B cell (primary cell): Measurements from ENCODE around the gene CASTOR1. TPM values are rescaled to one million over a fixed set of nuclear protein-coding genes. Genes with fewer than 3 reads are reported as not detected.

Experiments
- ATAC-seq: fragments of 200-7000 bp; cut with Tn5 transposase; one replicate; pipeline ENCODE4 v1.10.0; 2021; ENCODE audit warnings: low read depth, mild to moderate bottlenecking, moderate number of reproducible peaks, moderate library complexity
- CTCF ChIA-PET: fragments of 350-600 bp; sonication (Branson Sonifier 250); formaldehyde crosslinking; loops from one replicate; lab custom pipeline; 2021; ENCODE audit warnings: antibody characterized with exemption, inconsistent platforms; lab: Charles Lee
- POLR2A ChIA-PET: fragments of 350-600 bp; sonication (Branson Sonifier 250); formaldehyde crosslinking; loops from one replicate; lab custom pipeline; 2021; ENCODE audit warnings: antibody characterized with exemption; lab: Charles Lee
- DNase-seq: peaks from one replicate; pipeline ENCODE4 v3.0.0; 2013
- H2AFZ ChIP-seq: 2 replicates; pipeline ENCODE4 v1.6.1; 2012; ENCODE audit warnings: mild to moderate bottlenecking, low read depth, low read length; ENCODE audit not compliant: insufficient read depth, poor library complexity, severe bottlenecking
- H3K27ac ChIP-seq, 2 donors: 1 replicate in 1 of 2; 2 replicates in 1 of 2; pipeline ENCODE4 v1.5.1; 2012 to 2013; ENCODE audit warnings: low read length in 2 of 2, mild to moderate bottlenecking in 2 of 2, moderate library complexity in 1 of 2
- H3K27me3 ChIP-seq, 4 experiments: fragments of 200-600 bp in 1 of 4; sonication (generic) in 1 of 4; replicated peaks in 1 of 4; 1 replicate in 2 of 4; 2 replicates in 2 of 4; pipeline versions ENCODE4 v1.6.1 to v1.7.0; 2013 to 2016; ENCODE audit warnings: low read length in 3 of 4, mild to moderate bottlenecking in 2 of 4, mixed read lengths in 1 of 4, moderate library complexity in 1 of 4; ENCODE audit not compliant: insufficient read depth in 4 of 4, control insufficient read depth in 3 of 4; ENCODE audit errors: control extremely low read depth in 1 of 4
- H3K36me3 ChIP-seq, 2 experiments: replicated peaks in 1 of 2; 1 replicate in 1 of 2; 2 replicates in 1 of 2; pipeline versions ENCODE4 v1.6.1 to v1.7.1; 2013; ENCODE audit warnings: low read length in 1 of 2; ENCODE audit not compliant: insufficient read depth in 2 of 2, control insufficient read depth in 1 of 2; ENCODE audit errors: control extremely low read depth in 1 of 2, extremely low read depth in 1 of 2
- H3K4me1 ChIP-seq, 2 donors: fragments of 200-600 bp in 1 of 2; sonication (generic) in 1 of 2; 1 replicate in 1 of 2; 2 replicates in 1 of 2; pipeline versions ENCODE4 v1.5.1 to v1.6.1; 2013 to 2017; ENCODE audit warnings: low read length in 2 of 2; ENCODE audit not compliant: control insufficient read depth in 2 of 2, insufficient read depth in 2 of 2
- H3K4me2 ChIP-seq: replicated peaks from 2 replicates; pipeline ENCODE3; 2012; ENCODE audit warnings: mild to moderate bottlenecking, low read depth, low read length; ENCODE audit not compliant: poor library complexity, severe bottlenecking
- H3K4me3 ChIP-seq, 5 experiments: fragments of 200-600 bp in 1 of 5; sonication (generic) in 1 of 5; 1 replicate in 3 of 5; 2 replicates in 2 of 5; pipeline versions ENCODE4 v1.5.1 to v1.7.0; 2011 to 2016; ENCODE audit warnings: low read length in 4 of 5, mild to moderate bottlenecking in 4 of 5, low read depth in 2 of 5, control low read depth in 1 of 5, moderate library complexity in 1 of 5; ENCODE audit not compliant: insufficient read depth in 1 of 5; ENCODE audit errors: control extremely low read depth in 1 of 5, extremely low read depth in 1 of 5
- H3K79me2 ChIP-seq: fragments of 200-600 bp; sonication (generic); one replicate; pipeline ENCODE4 v1.6.0; 2016; ENCODE audit warnings: low read length; ENCODE audit not compliant: control insufficient read depth, insufficient read depth
- H3K9ac ChIP-seq: fragments of 200-600 bp; sonication (generic); 2 replicates; pipeline ENCODE4 v1.6.1; 2017; ENCODE audit warnings: mild to moderate bottlenecking, low read length, moderate library complexity
- H3K9me3 ChIP-seq, 3 donors: one replicate each; pipeline versions ENCODE4 v1.6.1 to v1.7.1; 2013; ENCODE audit warnings: low read length in 2 of 3; ENCODE audit not compliant: control insufficient read depth in 2 of 3, insufficient read depth in 1 of 3; ENCODE audit errors: control extremely low read depth in 1 of 3
- H4K20me1 ChIP-seq: 2 replicates; pipeline ENCODE4 v1.6.0; 2012; ENCODE audit warnings: mild to moderate bottlenecking, low read length; ENCODE audit not compliant: insufficient read depth, control insufficient read depth, poor library complexity, severe bottlenecking
- H3K27ac Mint-ChIP-seq: one replicate; pipeline ENCODE4 v1.8.0; 2021; ENCODE audit warnings: mixed read lengths
- H3K27me3 Mint-ChIP-seq: one replicate; pipeline ENCODE4 v1.8.0; 2021; ENCODE audit warnings: mixed read lengths
- H3K4me1 Mint-ChIP-seq: one replicate; pipeline ENCODE4 v1.8.0; 2021; ENCODE audit warnings: mixed read lengths
- H3K4me3 Mint-ChIP-seq: one replicate; pipeline ENCODE4 v1.8.0; 2021; ENCODE audit warnings: mixed read lengths
- H3K9me3 Mint-ChIP-seq: one replicate; pipeline ENCODE4 v1.8.0; 2022; ENCODE audit warnings: mixed read lengths; ENCODE audit not compliant: insufficient read depth
- CTCF ChIP-seq: fragments of 200-600 bp; IDR thresholded peaks from one replicate; pipeline ENCODE4 v1.8.0; 2022; ENCODE audit warnings: antibody characterized with exemption, mild to moderate bottlenecking
- EZH2 ChIP-seq: IDR thresholded peaks from 2 replicates; pipeline ENCODE4 v1.6.1; 2012; ENCODE audit warnings: borderline replicate concordance, low read depth, mild to moderate bottlenecking, moderate library complexity, low read length; ENCODE audit not compliant: insufficient read depth, poor library complexity, severe bottlenecking
- WGBS: methylation state at CpG from one replicate; pipeline ENCODE4 v1.1.5; 2013; ENCODE audit warnings: missing lambda C conversion rate; ENCODE audit not compliant: insufficient coverage; 5-methylcytosine and 5-hydroxymethylcytosine counted together
- intact Hi-C: fragments of 100-400 bp; cut with micrococcal nuclease; formaldehyde crosslinking; loops from one replicate; pipeline ENCODE4 v1.10.0; 2022
- polyA plus RNA-seq: library from polyadenylated mRNA; depleted of rRNA; stranded (reverse); fragments of >200 nt; gene quantifications from 2 replicates; pipeline ENCODE4 v1.2.3, GENCODE V29; 2012
- total RNA-seq, 2 donors: library from RNA; stranded (reverse); fragments of 120-200 nt in 1 of 2; gene quantifications; 1 replicate in 1 of 2; 2 replicates in 1 of 2; pipeline versions ENCODE4 v1.2.3 to v1.2.4, GENCODE V29; 2013 to 2022

CASTOR1 gene
- total and polyA plus RNA-seq, 2 donors (not counting 1 experiment from before 2014, with no cell fraction given) = 16.3 to 18.4 TPM

- Histone ChIP-seq H4K20me1 (no peaks in the 10 kb centered on the region), H3K4me1 (peaks cover 20 to 39% of the 10 kb centered on the region in 2 donors), H3K27ac (no peak overlapping the region), H3K9ac (no peak overlapping the region), H2AFZ (no peak overlapping the region), H3K27me3 (no peaks in the 10 kb centered on the region), H3K9me3 (no peaks in the 10 kb centered on the region), H3K4me3 (no peak overlapping the region), H3K36me3 (no peaks in the 10 kb centered on the region), H3K79me2 (peaks cover 14% of the 10 kb centered on the region), H3K4me2 (no peak overlapping the region)
- intact Hi-C loops = loop anchor here (1.0 to 2.0 kb wide), 4 partner anchors 23 to 221 kb away; partner anchors contain the start of gene RNF215
- H3K27ac Mint-ChIP-seq = no peak overlapping the region
- CTCF ChIA-PET = interaction anchor here (0.5 to 2.1 kb wide), 11 partner anchors 16 to 811 kb away, joined by 3 to 10 read pairs (median 4); partner anchors contain the start of genes CCDC157, MTFP1, SEC14L2 and SF3A1
- WGBS = 98% methylated on average over 17 of the region's 17 CpGs
- peaks cover 35% of the 10 kb centered on the region for H3K4me1 Mint-ChIP-seq
- no peaks in the 10 kb centered on the region for H3K9me3 Mint-ChIP-seq
- TF ChIP-seq EZH2 (no peak), CTCF (no peak)
- H3K4me3 Mint-ChIP-seq = no peak overlapping the region
- DNase-seq (no peak), ATAC-seq (no peak)
- POLR2A ChIA-PET = no interaction called here
- H3K27me3 Mint-ChIP-seq = no peaks in the 10 kb centered on the region
Measured at GRCh38 chr22:30263883-30264282, 25.4 kb downstream of the CASTOR1 start.

GRCh38 chr22:30262917-30263741 lies 26.2 kb downstream of the CASTOR1 start:
- Histone ChIP-seq H3K27me3 (no peaks in the 10 kb centered on the region), H4K20me1 (no peaks in the 10 kb centered on the region), H3K4me1 (peaks cover 20 to 35% of the 10 kb centered on the region in 2 donors), H3K4me3 (peak overlapping the region in 3 of 5 experiments; percentile 13 to 42 (median 27)), H3K79me2 (peaks cover 14% of the 10 kb centered on the region), H3K27ac (no peak overlapping the region), H3K4me2 (peak overlapping the region; percentile 79), H3K9ac (peak overlapping the region; percentile 42), H3K36me3 (no peaks in the 10 kb centered on the region), H2AFZ (peak overlapping the region; percentile 77), H3K9me3 (no peaks in the 10 kb centered on the region)
- Mint-ChIP-seq H3K4me3 (peak overlapping the region; percentile 67), H3K27me3 (no peaks in the 10 kb centered on the region), H3K4me1 (peaks cover 31% of the 10 kb centered on the region), H3K9me3 (no peaks in the 10 kb centered on the region), H3K27ac (peak overlapping the region; percentile 37)
- CTCF ChIA-PET = interaction anchor here (0.5 to 2.1 kb wide), 19 partner anchors 14 to 747 kb away, joined by 3 to 10 read pairs (median 4); partner anchors contain the start of genes CCDC157, MTFP1, SEC14L2 and SF3A1
- 29% methylated on average over 26 of the region's 27 CpGs for WGBS
- intact Hi-C loops = loop anchor here (1.0 to 2.0 kb wide), 4 partner anchors 24 to 222 kb away; partner anchors contain the start of gene RNF215
- DNase-seq (peak; percentile 86), ATAC-seq (no peak)
- peak; percentile 100 for TF ChIP-seq CTCF
- TF ChIP-seq EZH2 = no peak
- POLR2A ChIA-PET = interaction anchor here (0.7 kb wide), 1 partner anchor 124 kb away, joined by 4 read pairs; the partner anchor contains the start of gene RNF215
